ENCODE data around the gene HCRTR1.

GRCh38 chr1:31580513-31580870, 37.0 kb upstream of the HCRTR1 start:
- TF ChIP-seq, protein P1, sequence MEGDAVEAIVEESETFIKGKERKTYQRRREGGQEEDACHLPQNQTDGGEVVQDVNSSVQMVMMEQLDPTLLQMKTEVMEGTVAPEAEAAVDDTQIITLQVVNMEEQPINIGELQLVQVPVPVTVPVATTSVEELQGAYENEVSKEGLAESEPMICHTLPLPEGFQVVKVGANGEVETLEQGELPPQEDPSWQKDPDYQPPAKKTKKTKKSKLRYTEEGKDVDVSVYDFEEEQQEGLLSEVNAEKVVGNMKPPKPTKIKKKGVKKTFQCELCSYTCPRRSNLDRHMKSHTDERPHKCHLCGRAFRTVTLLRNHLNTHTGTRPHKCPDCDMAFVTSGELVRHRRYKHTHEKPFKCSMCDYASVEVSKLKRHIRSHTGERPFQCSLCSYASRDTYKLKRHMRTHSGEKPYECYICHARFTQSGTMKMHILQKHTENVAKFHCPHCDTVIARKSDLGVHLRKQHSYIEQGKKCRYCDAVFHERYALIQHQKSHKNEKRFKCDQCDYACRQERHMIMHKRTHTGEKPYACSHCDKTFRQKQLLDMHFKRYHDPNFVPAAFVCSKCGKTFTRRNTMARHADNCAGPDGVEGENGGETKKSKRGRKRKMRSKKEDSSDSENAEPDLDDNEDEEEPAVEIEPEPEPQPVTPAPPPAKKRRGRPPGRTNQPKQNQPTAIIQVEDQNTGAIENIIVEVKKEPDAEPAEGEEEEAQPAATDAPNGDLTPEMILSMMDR (IDR thresholded peaks at IDR 0.05), result no peak
- TF ChIP-seq POLR2A (IDR thresholded peaks at IDR 0.05), result no peak
